ENCODE measurements around the gene DNAH14.
A peak's percentile ranks its signal among the peaks of the same experiment; 100 is the strongest.

Gene DNAH14

GRCh38 chr1:225428881-225429455 is 499.5 kb downstream of the DNAH14 start:
- no peak for DNase-seq (ENCODE audit: low spot score)

GRCh38 chr1:225430301-225430700 is 500.8 kb downstream of the DNAH14 start:
- no peak for DNase-seq (ENCODE audit: low spot score)

GRCh38 chr1:225431081-225431863 is 501.8 kb downstream of the DNAH14 start:
- no peak for DNase-seq (ENCODE audit: low spot score)

GRCh38 chr1:225434046-225434445 is 504.6 kb downstream of the DNAH14 start:
- no peak for DNase-seq (ENCODE audit: low spot score)

GRCh38 chr1:225435076-225435475 is 505.6 kb downstream of the DNAH14 start:
- DNase-seq (ENCODE audit: low spot score): no peak

GRCh38 chr1:225435487-225435886 is 506.0 kb downstream of the DNAH14 start:
- DNase-seq (ENCODE audit: low spot score): no peak

GRCh38 chr1:225435957-225436392 is 506.5 kb downstream of the DNAH14 start:
- DNase-seq (ENCODE audit: low spot score): no peak

GRCh38 chr1:225437710-225438437 is 508.4 kb downstream of the DNAH14 start:
- no peak for DNase-seq (ENCODE audit: low spot score)

GRCh38 chr1:225440380-225441221 is 511.1 kb downstream of the DNAH14 start:
- no peak for DNase-seq (ENCODE audit: low spot score)

- no peak for DNase-seq (ENCODE audit: low spot score)
Observed at GRCh38 chr1:225441314-225442122, 512.0 kb downstream of the DNAH14 start.

GRCh38 chr1:225442123-225442505 is 512.6 kb downstream of the DNAH14 start:
- no peak for DNase-seq (ENCODE audit: low spot score)

GRCh38 chr1:225445639-225446594 is 516.4 kb downstream of the DNAH14 start:
- DNase-seq (ENCODE audit: low spot score): no peak

GRCh38 chr1:225446595-225446960 is 517.1 kb downstream of the DNAH14 start:
- no peak for DNase-seq (ENCODE audit: low spot score)

- no peak for DNase-seq (ENCODE audit: low spot score)
Observed at GRCh38 chr1:225446981-225447615, 517.6 kb downstream of the DNAH14 start.

- DNase-seq (ENCODE audit: low spot score): peak; percentile 62
Observed at GRCh38 chr1:225447650-225448089, 518.2 kb downstream of the DNAH14 start.

- no peak for DNase-seq (ENCODE audit: low spot score)
Observed at GRCh38 chr1:225448146-225448805, 518.8 kb downstream of the DNAH14 start.
